ENCODE data around the gene TBX19. TPM values are rescaled to one million over a fixed set of nuclear protein-coding genes. Genes with fewer than 3 reads are reported as not detected.

Gene TBX19
- total RNA-seq, 4 donors from 2014 or later = 1.7 to 4.2 (median 2.5) TPM

GRCh38 chr1:168320800-168321450, 40.2 kb downstream of the TBX19 start:
- TF ChIP-seq, protein P1, sequence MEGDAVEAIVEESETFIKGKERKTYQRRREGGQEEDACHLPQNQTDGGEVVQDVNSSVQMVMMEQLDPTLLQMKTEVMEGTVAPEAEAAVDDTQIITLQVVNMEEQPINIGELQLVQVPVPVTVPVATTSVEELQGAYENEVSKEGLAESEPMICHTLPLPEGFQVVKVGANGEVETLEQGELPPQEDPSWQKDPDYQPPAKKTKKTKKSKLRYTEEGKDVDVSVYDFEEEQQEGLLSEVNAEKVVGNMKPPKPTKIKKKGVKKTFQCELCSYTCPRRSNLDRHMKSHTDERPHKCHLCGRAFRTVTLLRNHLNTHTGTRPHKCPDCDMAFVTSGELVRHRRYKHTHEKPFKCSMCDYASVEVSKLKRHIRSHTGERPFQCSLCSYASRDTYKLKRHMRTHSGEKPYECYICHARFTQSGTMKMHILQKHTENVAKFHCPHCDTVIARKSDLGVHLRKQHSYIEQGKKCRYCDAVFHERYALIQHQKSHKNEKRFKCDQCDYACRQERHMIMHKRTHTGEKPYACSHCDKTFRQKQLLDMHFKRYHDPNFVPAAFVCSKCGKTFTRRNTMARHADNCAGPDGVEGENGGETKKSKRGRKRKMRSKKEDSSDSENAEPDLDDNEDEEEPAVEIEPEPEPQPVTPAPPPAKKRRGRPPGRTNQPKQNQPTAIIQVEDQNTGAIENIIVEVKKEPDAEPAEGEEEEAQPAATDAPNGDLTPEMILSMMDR (IDR thresholded peaks at IDR 0.05; ENCODE audit: low read depth) = no peak

- TF ChIP-seq, protein P1 (IDR thresholded peaks at IDR 0.05; ENCODE audit: low read depth) = no peak
These were observed 41.3 kb downstream of the TBX19 start for GRCh38 chr1:168321945-168322344.

DNA sequence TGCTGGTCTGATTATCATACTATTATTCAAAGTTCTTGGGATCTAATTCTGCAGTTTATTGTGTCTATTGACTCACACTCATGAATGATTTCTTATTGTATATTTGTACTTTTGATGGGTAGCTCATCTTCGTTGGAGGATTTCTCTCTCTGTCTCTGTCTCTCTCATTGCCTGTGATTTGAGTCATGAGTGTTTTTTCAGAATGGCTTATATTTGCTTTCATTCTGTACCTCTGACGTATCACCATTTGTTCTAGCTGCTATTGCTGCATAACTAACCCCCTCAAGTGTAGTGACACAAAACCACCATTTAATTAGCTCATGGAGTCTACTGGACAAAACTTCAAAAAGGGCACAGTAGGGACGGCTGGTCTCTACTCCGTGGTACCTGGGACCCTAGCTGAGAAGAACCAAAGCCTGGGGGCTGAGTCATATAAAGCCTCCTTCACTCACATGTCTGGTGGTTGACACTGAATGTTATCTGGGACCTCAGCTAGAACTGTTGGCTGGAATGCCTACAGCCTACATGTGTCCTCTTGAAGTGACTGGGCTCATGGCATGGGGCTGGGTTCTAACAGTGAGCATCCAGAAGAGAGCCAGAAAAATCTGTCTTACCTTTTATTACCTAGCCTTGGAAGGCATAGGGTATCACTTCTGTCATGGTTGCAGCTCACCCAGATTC, 44.2 kb downstream of the TBX19 start:
- TF ChIP-seq, protein P1 (IDR thresholded peaks at IDR 0.05; ENCODE audit: low read depth) = no peak

GRCh38 chr1:168328731-168329364, 48.2 kb downstream of the TBX19 start:
- TF ChIP-seq, protein P1 (IDR thresholded peaks at IDR 0.05; ENCODE audit: low read depth) = no peak

- TF ChIP-seq, protein P1 (IDR thresholded peaks at IDR 0.05; ENCODE audit: low read depth) = no peak
These were observed 49.6 kb downstream of the TBX19 start for GRCh38 chr1:168330285-168330684.

GRCh38 chr1:168331569-168331968, 50.9 kb downstream of the TBX19 start:
- TF ChIP-seq, protein P1 (IDR thresholded peaks at IDR 0.05; ENCODE audit: low read depth) = no peak

GRCh38 chr1:168333562-168334276, 53.0 kb downstream of the TBX19 start:
- TF ChIP-seq, protein P1 (IDR thresholded peaks at IDR 0.05; ENCODE audit: low read depth) = no peak

Data from subcutaneous adipose tissue (tissue), 4 donors.